Measurements from ENCODE around the gene TIAL1.

Gene TIAL1

GRCh38 chr10:119524720-119525070 lies 72.1 kb downstream of the TIAL1 start:
- H3K4me3 ChIP-seq (ENCODE audit: low read depth, low read length), result no peak overlapping the region
- TF ChIP-seq CTCF (IDR thresholded peaks at IDR 0.05; ENCODE audit: low read depth, low read length), result no peak

GRCh38 chr10:119523895-119524719 lies 72.7 kb downstream of the TIAL1 start:
- no peak overlapping the region for H3K4me3 ChIP-seq (ENCODE audit: low read depth, low read length)
- no peak for TF ChIP-seq CTCF (IDR thresholded peaks at IDR 0.05; ENCODE audit: low read depth, low read length)

Measured in WI38 (cell line).